Activated naive CD4-positive, alpha-beta T cell treated with anti-CD3 and anti-CD28 coated beads for 36 hours (primary cell): Measurements from ENCODE around the gene CNTNAP1. TPM values are rescaled to one million over a fixed set of nuclear protein-coding genes. Genes with fewer than 3 reads are reported as not detected.

Source experiments
- CTCF ChIA-PET: fragments of 350-600 bp; sonication (Branson Sonifier 250); formaldehyde crosslinking; loops from one replicate; lab custom pipeline; 2021; ENCODE audit warnings: antibody characterized with exemption; lab: Charles Lee
- DNase-seq: peaks from one replicate; pipeline ENCODE4 v3.0.0-alpha.2; 2020
- H3K27ac Mint-ChIP-seq: one replicate; pipeline ENCODE4 v1.8.0; 2021; ENCODE audit warnings: mild to moderate bottlenecking, mixed read lengths
- H3K27me3 Mint-ChIP-seq: one replicate; pipeline ENCODE4 v1.8.0; 2021; ENCODE audit warnings: low read depth, mixed read lengths
- H3K36me3 Mint-ChIP-seq: one replicate; pipeline ENCODE4 v1.8.0; 2021; ENCODE audit warnings: low read depth, mixed read lengths
- H3K4me1 Mint-ChIP-seq: one replicate; pipeline ENCODE4 v1.8.0; 2021; ENCODE audit warnings: low read depth, mixed read lengths
- H3K4me3 Mint-ChIP-seq: one replicate; pipeline ENCODE4 v1.8.0; 2021; ENCODE audit warnings: mild to moderate bottlenecking, moderate library complexity, mixed read lengths
- H3K9me3 Mint-ChIP-seq: one replicate; pipeline ENCODE4 v1.8.0; 2021; ENCODE audit warnings: mixed read lengths
- intact Hi-C: fragments of 100-400 bp; cut with micrococcal nuclease; formaldehyde crosslinking; loops from one replicate; pipeline ENCODE4 v1.15.1; 2023
- microRNA-seq: library from miRNA; unstranded; fragments of <30 nt; microRNA quantifications from one replicate; pipeline ENCODE4 v1.2.0, GENCODE V29; 2022; ENCODE audit warnings: borderline microRNAs expressed, borderline replicate concordance
- total RNA-seq, 2 experiments: library from RNA; stranded (reverse); gene quantifications; one replicate each; pipeline ENCODE4 v1.2.3, GENCODE V29; 2021

CNTNAP1 gene
- total RNA-seq, 2 experiments from 2014 or later, result 1.4 to 1.5 TPM

DNA sequence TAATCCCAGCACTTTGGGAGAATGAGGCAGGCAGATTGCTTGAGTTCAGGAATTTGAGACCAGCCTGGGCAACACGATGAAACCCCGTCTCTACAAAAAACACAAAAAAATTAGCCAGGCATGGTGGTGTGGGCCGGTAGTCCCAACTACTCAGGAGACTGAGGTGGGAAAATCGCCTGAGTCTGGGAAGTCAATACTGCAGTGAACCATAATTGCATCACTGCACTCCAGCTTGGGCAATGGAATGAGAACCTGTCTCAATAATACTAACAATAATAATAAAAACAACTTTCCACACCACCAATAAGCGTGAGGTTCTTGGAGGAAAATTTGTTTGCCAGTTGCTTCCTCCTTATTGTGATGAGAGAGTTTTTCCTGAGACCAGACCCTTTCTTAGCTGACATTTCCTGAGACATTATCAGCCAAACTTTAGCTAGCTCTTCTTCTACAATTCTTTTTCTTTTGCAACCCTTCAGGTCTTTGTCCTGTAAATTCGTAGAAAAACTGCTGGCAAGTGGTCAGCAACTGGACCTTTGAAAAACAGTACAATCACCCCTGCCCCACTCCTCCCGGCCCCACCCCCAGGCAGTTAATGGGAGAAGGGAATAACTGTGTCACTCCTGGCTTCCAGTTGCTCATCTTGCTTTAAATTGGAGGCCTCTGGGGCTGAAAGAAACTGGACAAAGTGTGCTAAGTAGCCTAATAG lies 66.0 kb downstream of the CNTNAP1 start:
- CTCF ChIA-PET, result interaction anchor here (1.1 to 4.3 kb wide), 3 partner anchors 9 to 25 kb away, joined by 3 to 19 read pairs (median 4); no protein-coding TSS in a partner anchor
- H3K4me1 Mint-ChIP-seq, result peaks cover 13% of the 10 kb centered on the region
- no peak for DNase-seq
- H3K27ac Mint-ChIP-seq, result no peak overlapping the region
- intact Hi-C loops, result loop anchor here (10.0 kb wide), 1 partner anchor 1476 kb away; no protein-coding TSS in a partner anchor
- no peak overlapping the region for H3K4me3 Mint-ChIP-seq
- H3K36me3 Mint-ChIP-seq, result no peaks in the 10 kb centered on the region
- peaks cover 10% of the 10 kb centered on the region for H3K27me3 Mint-ChIP-seq
- no peaks in the 10 kb centered on the region for H3K9me3 Mint-ChIP-seq

DNA sequence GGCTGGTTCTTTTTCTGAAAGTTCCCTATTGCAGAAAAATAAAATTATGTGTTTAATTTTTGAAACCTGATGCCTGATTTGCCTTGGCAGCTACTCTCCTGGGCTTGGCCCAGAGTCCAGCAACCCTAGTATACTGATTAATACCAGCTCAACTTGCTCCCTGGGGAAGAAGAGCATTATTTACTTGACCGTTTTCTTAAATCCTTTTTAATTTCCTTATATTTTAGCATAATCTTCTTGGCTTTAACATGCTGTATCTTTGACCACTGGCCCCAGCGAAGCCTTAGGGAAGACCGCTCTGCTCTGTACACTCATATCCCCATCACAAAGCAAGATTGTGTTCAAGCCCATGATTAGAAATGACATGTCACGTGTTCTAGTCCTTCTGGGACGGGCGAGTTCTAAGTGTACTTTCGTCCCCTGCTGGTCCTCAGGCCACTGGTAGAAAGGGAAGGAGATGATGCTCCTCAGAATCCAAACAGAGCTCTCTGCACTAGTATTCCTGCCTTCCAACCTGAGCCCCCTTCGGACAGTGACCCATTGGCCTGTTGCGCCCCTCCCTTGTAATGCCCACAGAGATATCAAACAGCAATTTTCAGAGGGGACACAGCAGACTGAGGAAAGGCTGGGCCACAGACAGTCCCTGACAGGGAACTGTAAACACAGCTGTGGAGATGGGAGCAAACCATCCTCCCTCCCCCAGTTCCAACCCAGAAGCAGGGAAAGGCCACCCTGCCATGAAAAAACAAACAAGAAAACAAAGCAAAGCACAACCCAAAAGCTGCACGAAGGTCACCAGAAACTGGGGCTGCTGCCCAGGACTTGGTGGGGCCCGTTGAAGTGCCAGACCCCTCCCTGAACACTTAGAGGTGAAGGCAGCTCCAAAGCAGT lies 66.8 kb downstream of the CNTNAP1 start:
- intact Hi-C loops, result loop anchor here (10.0 kb wide), 1 partner anchor 1476 kb away; no protein-coding TSS in a partner anchor
- Mint-ChIP-seq H3K27ac (no peak overlapping the region), H3K36me3 (no peaks in the 10 kb centered on the region), H3K4me3 (no peak overlapping the region), H3K9me3 (no peaks in the 10 kb centered on the region), H3K27me3 (peaks cover 10% of the 10 kb centered on the region), H3K4me1 (peaks cover 6% of the 10 kb centered on the region)
- CTCF ChIA-PET, result interaction anchor here (1.6 to 4.3 kb wide), 2 partner anchors 10 to 14 kb away, joined by 4 to 19 read pairs; no protein-coding TSS in a partner anchor
- no peak for DNase-seq

Small RNA genes within 50 kb of the gene (microRNA-seq; reads per million reads assigned to microRNA genes)
- not detected for gene MIR6780A

Other genes starting within 250 kb of the CNTNAP1 start
- 10 to 100 TPM in 1 of 2 experiments, 1 to 10 TPM in 1; 9.9 to 10.3 TPM for gene ATP6V0A1, start 223.7 kb upstream of the CNTNAP1 start, total RNA-seq
- 10 to 100 TPM; 11.1 to 11.9 TPM for gene NAGLU, start 146.3 kb upstream of the CNTNAP1 start, total RNA-seq
- under 1 TPM; 0.26 to 0.67 TPM for gene HSD17B1, start 129.6 kb upstream of the CNTNAP1 start, total RNA-seq
- 10 to 100 TPM; 93.3 to 93.6 TPM for gene COASY, start 120.4 kb upstream of the CNTNAP1 start, total RNA-seq
- gene MLX, start 115.4 kb upstream of the CNTNAP1 start, total RNA-seq, result 10 to 100 TPM; 22.1 to 24.7 TPM
- 10 to 100 TPM; 38.6 to 42.2 TPM for gene PSMC3IP, start 104.8 kb upstream of the CNTNAP1 start, total RNA-seq
- 10 to 100 TPM; 28.6 to 33.5 TPM for gene RETREG3, start 73.2 kb upstream of the CNTNAP1 start, total RNA-seq
- 10 to 100 TPM; 91.3 to 92.0 TPM for gene TUBG1, start 72.8 kb upstream of the CNTNAP1 start, total RNA-seq
- 1 to 10 TPM; 9.1 to 9.9 TPM for gene TUBG2, start 23.2 kb upstream of the CNTNAP1 start, total RNA-seq
- gene PLEKHH3, start 5.5 kb upstream of the CNTNAP1 start, total RNA-seq, result under 1 TPM; 0.62 to 0.77 TPM
- under 1 TPM; 0.14 to 0.20 TPM for gene CCR10, start 688 bp upstream of the CNTNAP1 start, total RNA-seq
- 10 to 100 TPM; 31.9 to 34.0 TPM for gene EZH1, start 62.5 kb downstream of the CNTNAP1 start, total RNA-seq
- not detected for gene RAMP2, start 78.7 kb downstream of the CNTNAP1 start, total RNA-seq
- 10 to 100 TPM; 57.5 to 58.2 TPM for gene VPS25, start 90.9 kb downstream of the CNTNAP1 start, total RNA-seq
- under 1 TPM; 0.17 to 0.41 TPM for gene WNK4, start 98.1 kb downstream of the CNTNAP1 start, total RNA-seq
- gene COA3, start 116.2 kb downstream of the CNTNAP1 start, total RNA-seq, result 10 to 100 TPM; 23.7 to 24.4 TPM
- gene CNTD1, start 116.3 kb downstream of the CNTNAP1 start, total RNA-seq, result not detected
- 10 to 100 TPM; 64.1 to 71.3 TPM for gene BECN1, start 141.8 kb downstream of the CNTNAP1 start, total RNA-seq
- gene PSME3, start 150.9 kb downstream of the CNTNAP1 start, total RNA-seq, result 10 to 100 TPM; 84.7 to 87.0 TPM
- 1 to 10 TPM; 2.0 to 2.6 TPM for gene AOC2, start 162.0 kb downstream of the CNTNAP1 start, total RNA-seq
- gene AOC3, start 168.7 kb downstream of the CNTNAP1 start, total RNA-seq, result 1 to 10 TPM; 1.4 to 2.6 TPM
- gene G6PC1, start 218.3 kb downstream of the CNTNAP1 start, total RNA-seq, result not detected